ENCODE data around the gene BUD23. TPM values are rescaled to one million over a fixed set of nuclear protein-coding genes. Genes with fewer than 3 reads are reported as not detected.
"Not testable (repeated sequence)": the region's sequence is repeated elsewhere in the genome, so short reads cannot be mapped to it uniquely, and the experiment has no call there.

BUD23 gene
- total and polyA plus RNA-seq, 7 donors: 34.2 to 86.8 (median 37.1) TPM

DNA sequence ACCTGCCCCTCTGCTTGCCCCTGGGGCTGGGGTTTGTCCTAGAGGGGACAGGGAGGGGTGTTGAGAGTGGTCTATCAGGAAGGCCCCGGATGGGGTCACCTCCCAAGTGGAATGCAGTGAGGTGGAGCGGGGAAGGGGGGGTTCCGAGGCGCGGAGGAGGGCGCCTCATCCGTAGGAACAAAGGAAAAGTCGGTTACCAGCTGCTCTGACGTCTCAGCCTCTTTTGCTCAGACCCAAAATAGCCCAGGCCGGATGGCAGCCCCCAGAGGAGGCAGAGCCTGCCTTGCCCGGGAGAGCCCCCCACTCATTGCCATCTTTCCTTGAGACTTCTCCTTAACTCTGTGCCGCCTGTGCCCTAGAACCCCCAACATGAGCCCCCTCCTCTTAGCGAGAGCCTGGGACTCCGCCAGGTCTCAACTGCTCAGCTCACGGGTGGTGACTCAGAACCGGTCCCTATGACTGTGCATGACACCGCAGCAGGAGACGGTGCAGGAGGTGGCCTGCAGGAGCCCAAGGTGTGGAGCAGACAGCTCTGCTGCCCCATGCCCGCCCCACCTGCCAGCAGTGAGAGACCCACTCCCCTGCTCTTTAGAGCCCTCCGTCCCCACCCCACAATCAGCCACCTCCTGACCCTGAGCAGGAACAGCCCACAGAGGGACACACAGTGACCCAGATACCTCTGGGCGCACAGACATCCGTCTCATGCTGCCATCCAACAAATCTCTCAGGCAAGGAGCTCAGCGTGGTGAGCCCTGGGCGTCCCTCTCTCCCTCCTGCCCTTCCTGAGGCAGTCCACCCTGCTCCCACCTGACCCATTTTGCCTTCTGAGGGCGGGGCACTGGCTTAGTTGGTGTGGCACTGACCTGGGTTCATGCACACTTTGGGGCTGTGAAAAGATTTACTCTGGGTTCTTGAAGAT, 23.0 kb downstream of the BUD23 start:
- 76 to 82% methylated on average over 25 of the region's 25 CpGs for WGBS, 2 donors

DNA sequence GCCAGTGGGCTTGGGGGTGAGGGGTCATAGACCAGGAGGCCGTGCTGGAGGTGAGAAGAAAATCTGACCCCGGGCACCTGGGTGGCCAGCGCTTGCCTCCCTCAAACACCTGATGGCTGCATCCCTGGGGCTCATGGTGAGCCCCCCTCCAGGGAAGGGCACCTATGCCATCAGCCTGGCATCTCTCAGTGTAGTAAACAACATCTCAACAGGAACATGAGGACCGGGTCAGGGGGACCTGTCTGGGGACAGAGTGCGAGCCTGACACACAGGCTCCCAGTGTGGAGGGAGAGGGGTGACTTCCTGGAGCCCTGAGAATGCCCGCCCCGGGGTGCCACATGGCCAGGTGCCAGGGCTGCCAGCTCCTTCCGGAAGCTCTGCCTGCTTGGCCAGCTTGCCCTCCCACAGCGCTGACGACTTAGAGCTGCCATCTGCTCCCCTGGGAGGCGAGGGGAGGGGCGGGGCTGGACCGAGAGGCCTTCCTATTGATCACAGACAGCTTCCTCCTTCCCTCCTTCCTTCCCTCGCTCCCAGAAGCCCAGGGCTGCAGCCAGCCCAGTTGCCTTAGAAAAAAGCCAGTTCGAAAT, 23.7 kb downstream of the BUD23 start:
- no peak for DNase-seq
- Histone ChIP-seq H3K4me3 (no peak overlapping the region), H3K36me3 (peaks cover 0 to 6% (median 2%) of the 10 kb centered on the region in 4 donors), H3K27ac (no peak overlapping the region), H3K27me3 (no peaks in the 10 kb centered on the region), H3K4me1 (peaks cover 0 to 28% (median 23%) of the 10 kb centered on the region in 4 donors), H3K9me3 (no peaks in the 10 kb centered on the region)
- TF ChIP-seq POLR2AphosphoS5 (IDR thresholded peaks at IDR 0.05): no peak
- TF ChIP-seq, protein P1, sequence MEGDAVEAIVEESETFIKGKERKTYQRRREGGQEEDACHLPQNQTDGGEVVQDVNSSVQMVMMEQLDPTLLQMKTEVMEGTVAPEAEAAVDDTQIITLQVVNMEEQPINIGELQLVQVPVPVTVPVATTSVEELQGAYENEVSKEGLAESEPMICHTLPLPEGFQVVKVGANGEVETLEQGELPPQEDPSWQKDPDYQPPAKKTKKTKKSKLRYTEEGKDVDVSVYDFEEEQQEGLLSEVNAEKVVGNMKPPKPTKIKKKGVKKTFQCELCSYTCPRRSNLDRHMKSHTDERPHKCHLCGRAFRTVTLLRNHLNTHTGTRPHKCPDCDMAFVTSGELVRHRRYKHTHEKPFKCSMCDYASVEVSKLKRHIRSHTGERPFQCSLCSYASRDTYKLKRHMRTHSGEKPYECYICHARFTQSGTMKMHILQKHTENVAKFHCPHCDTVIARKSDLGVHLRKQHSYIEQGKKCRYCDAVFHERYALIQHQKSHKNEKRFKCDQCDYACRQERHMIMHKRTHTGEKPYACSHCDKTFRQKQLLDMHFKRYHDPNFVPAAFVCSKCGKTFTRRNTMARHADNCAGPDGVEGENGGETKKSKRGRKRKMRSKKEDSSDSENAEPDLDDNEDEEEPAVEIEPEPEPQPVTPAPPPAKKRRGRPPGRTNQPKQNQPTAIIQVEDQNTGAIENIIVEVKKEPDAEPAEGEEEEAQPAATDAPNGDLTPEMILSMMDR (IDR thresholded peaks at IDR 0.05): no peak
- 21 to 48% methylated on average over 15 of the region's 15 CpGs for WGBS, 2 donors
- intact Hi-C loops (cut with DNase I): no loop called here

More for the DNA sequence above, 23.0 kb downstream of the BUD23 start:
- Histone ChIP-seq H3K9me3 (no peaks in the 10 kb centered on the region), H3K27ac (no peak overlapping the region), H3K4me1 (peaks cover 0 to 28% (median 23%) of the 10 kb centered on the region in 4 donors), H3K27me3 (no peaks in the 10 kb centered on the region), H3K36me3 (peaks cover 0 to 11% (median 3%) of the 10 kb centered on the region in 4 donors), H3K4me3 (no peak overlapping the region)
- intact Hi-C loops (cut with DNase I): no loop called here
- TF ChIP-seq EP300 (IDR thresholded peaks at IDR 0.05): no peak
- DNase-seq: no peak

GRCh38 chr7:73708961-73709549, 25.7 kb downstream of the BUD23 start:
- H3K27ac ChIP-seq: no peak overlapping the region
- intact Hi-C loops (cut with DNase I): no loop called here
- H3K4me1 ChIP-seq: peaks cover 0 to 21% (median 16%) of the 10 kb centered on the region in 4 donors
- no peaks in the 10 kb centered on the region for H3K27me3 ChIP-seq
- TF ChIP-seq, protein P1 (IDR thresholded peaks at IDR 0.05): no peak
- TF ChIP-seq POLR2AphosphoS5 (IDR thresholded peaks at IDR 0.05) (no peak), EP300 (IDR thresholded peaks at IDR 0.05) (no peak), POLR2A (IDR thresholded peaks at IDR 0.05) (no peak)
- 94% methylated on average over 16 of the region's 16 CpGs for WGBS, 2 donors
- no peak overlapping the region for H3K4me3 ChIP-seq
- H3K36me3 ChIP-seq: no peaks in the 10 kb centered on the region
- no peaks in the 10 kb centered on the region for H3K9me3 ChIP-seq
- DNase-seq: no peak

DNA sequence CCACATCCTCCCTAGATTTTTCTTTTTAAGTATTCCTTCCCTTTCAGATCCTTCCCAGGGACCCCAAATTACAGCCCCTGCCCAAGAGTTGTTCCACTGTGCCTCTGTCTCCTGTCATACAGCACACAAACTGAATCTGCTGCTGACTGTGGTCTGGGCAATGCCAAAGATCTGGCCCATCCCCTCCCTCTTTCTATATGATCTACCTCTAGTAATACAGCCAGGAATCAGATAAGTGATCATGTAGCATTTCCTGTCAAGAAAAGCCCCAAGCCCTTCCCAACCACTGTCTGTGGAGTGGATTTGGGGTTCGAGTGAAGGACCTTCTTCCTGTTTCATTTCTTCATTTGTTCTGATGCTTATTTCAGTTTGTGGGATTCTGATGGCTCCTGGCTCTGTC, 29.4 kb downstream of the BUD23 start:
- intact Hi-C loops (cut with DNase I): no loop called here
- H3K27ac ChIP-seq: no peak overlapping the region
- 68 to 90% methylated on average over 1 of the region's 1 CpG for WGBS, 2 donors
- H3K27me3 ChIP-seq: no peaks in the 10 kb centered on the region
- peaks cover 0 to 28% (median 26%) of the 10 kb centered on the region in 4 donors for H3K4me1 ChIP-seq
- H3K4me3 ChIP-seq: no peak overlapping the region
- DNase-seq: no peak
- no peaks in the 10 kb centered on the region for H3K9me3 ChIP-seq
- TF ChIP-seq EP300 (IDR thresholded peaks at IDR 0.05): no peak
- no peak for TF ChIP-seq POLR2AphosphoS5 (IDR thresholded peaks at IDR 0.05)
- no peak for TF ChIP-seq POLR2A (IDR thresholded peaks at IDR 0.05)
- TF ChIP-seq, protein P1 (IDR thresholded peaks at IDR 0.05): no peak
- no peaks in the 10 kb centered on the region for H3K36me3 ChIP-seq

DNA sequence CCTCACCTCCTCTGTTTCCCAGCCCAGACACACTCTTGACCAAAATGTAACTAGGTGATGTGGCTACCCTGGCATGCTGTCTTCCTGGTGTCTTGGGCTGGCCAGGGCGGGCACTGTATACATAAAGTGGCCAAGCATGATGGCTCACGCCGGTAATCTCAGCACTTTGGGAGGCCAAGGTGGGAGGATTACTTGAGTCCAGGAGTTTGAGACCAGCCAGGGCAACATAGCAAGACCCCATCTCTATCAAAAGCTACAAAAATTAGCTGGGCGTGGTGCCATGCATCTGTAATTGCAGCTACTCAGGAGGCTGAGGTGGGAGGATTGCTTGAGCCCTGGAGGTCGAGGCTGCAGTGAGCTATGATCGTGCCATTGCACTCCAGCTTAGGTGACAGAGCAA, 29.9 kb downstream of the BUD23 start:
- H3K36me3 ChIP-seq; H3K9me3 ChIP-seq; H3K27ac ChIP-seq; intact Hi-C loops (cut with DNase I); DNase-seq; H3K4me3 ChIP-seq; H3K27me3 ChIP-seq: not testable (repeated sequence)
- 93 to 95% methylated on average over 6 of the region's 6 CpGs for WGBS, 2 donors
- peaks cover 0 to 33% (median 31%) of the 10 kb centered on the region in 4 donors for H3K4me1 ChIP-seq
